IMR-90 (cell line): ENCODE measurements around the gene TMEM38A. TPM values are rescaled to one million over a fixed set of nuclear protein-coding genes. Genes with fewer than 3 reads are reported as not detected.

ENCODE experiments used
- ATAC-seq: fragments of 200-7000 bp; cut with Tn5 transposase; 2 replicates; pipeline ENCODE4 v1.9.1; 2020; ENCODE audit warnings: low read depth, mild to moderate bottlenecking, moderate library complexity
- BruUV-seq: library from RNA; stranded (reverse); fragments of 400-500 nt; replicated peaks from 2 replicates; lab custom pipeline; 2021; lab: Mats Ljungman, UMichigan
- CTCF ChIA-PET: fragments of 300-600 bp; formaldehyde crosslinking; extraction: SDS; loops from one replicate; lab custom pipeline; 2021; ENCODE audit warnings: antibody characterized with exemption; lab: Yijun Ruan, JAX
- POLR2A ChIA-PET: fragments of 300-600 bp; sonication (Branson Sonifier 250); formaldehyde crosslinking; loops from one replicate; lab custom pipeline; 2022; ENCODE audit warnings: antibody characterized with exemption; ENCODE audit not compliant: unreplicated experiment; lab: Charles Lee
- DNase-seq: peaks from one replicate; pipeline ENCODE4 v3.0.0; 2013
- H2AFZ ChIP-seq: replicated peaks from 2 replicates; pipeline ENCODE3; 2013; ENCODE audit warnings: low read length, mild to moderate bottlenecking; ENCODE audit not compliant: poor library complexity
- H2AK5ac ChIP-seq: 2 replicates; pipeline ENCODE4 v1.6.1; 2013; ENCODE audit warnings: low read depth, low read length, inconsistent platforms
- H2AK9ac ChIP-seq: replicated peaks from 2 replicates; pipeline ENCODE3; 2013; ENCODE audit warnings: mild to moderate bottlenecking, low read depth, low read length, moderate library complexity; ENCODE audit not compliant: poor library complexity
- H2BK120ac ChIP-seq: 2 replicates; pipeline ENCODE4 v1.6.1; 2013; ENCODE audit warnings: low read depth, low read length, inconsistent platforms
- H2BK15ac ChIP-seq: 3 replicates; pipeline ENCODE4 v1.6.1; 2013; ENCODE audit warnings: low read depth, low read length, inconsistent platforms
- H2BK20ac ChIP-seq: 2 replicates; pipeline ENCODE4 v1.6.1; 2013; ENCODE audit warnings: low read depth, mild to moderate bottlenecking, inconsistent platforms, low read length, moderate library complexity
- H2BK5ac ChIP-seq: 2 replicates; pipeline ENCODE4 v1.6.1; 2013; ENCODE audit warnings: mild to moderate bottlenecking, low read depth, low read length, inconsistent platforms; ENCODE audit not compliant: poor library complexity, severe bottlenecking
- H3K14ac ChIP-seq: replicated peaks from 2 replicates; pipeline ENCODE4 v1.6.1; 2013; ENCODE audit warnings: low read depth, low read length, inconsistent platforms
- H3K18ac ChIP-seq: 2 replicates; pipeline ENCODE4 v1.6.1; 2013; ENCODE audit warnings: low read depth, low read length, control low read depth
- H3K23ac ChIP-seq: 2 replicates; pipeline ENCODE4 v1.6.1; 2013; ENCODE audit warnings: low read depth, low read length, inconsistent platforms
- H3K27ac ChIP-seq: 2 replicates; pipeline ENCODE4 v1.5.1; 2013; ENCODE audit warnings: mild to moderate bottlenecking, control low read depth, low read length; ENCODE audit not compliant: insufficient read depth
- H3K27me3 ChIP-seq: 2 replicates; pipeline ENCODE4 v1.6.1; 2013; ENCODE audit warnings: low read length; ENCODE audit not compliant: control insufficient read depth, insufficient read depth
- H3K36me3 ChIP-seq: 2 replicates; pipeline ENCODE4 v1.6.1; 2013; ENCODE audit warnings: low read length, mixed read lengths; ENCODE audit not compliant: control insufficient read depth, insufficient read depth
- H3K4ac ChIP-seq: 2 replicates; pipeline ENCODE4 v1.6.1; 2013; ENCODE audit warnings: low read depth, low read length, inconsistent platforms
- H3K4me1 ChIP-seq: 2 replicates; pipeline ENCODE4 v1.6.1; 2013; ENCODE audit warnings: low read length, mixed read lengths; ENCODE audit not compliant: control insufficient read depth, insufficient read depth
- H3K4me2 ChIP-seq: 2 replicates; pipeline ENCODE4 v1.6.1; 2013; ENCODE audit warnings: low read depth, mild to moderate bottlenecking, control low read depth, low read length, moderate library complexity
- H3K4me3 ChIP-seq: 2 replicates; pipeline ENCODE4 v1.5.1; 2013; ENCODE audit warnings: low read depth, mild to moderate bottlenecking, control low read depth, low read length, moderate library complexity; ENCODE audit not compliant: insufficient read depth
- H3K56ac ChIP-seq: 2 replicates; pipeline ENCODE4 v1.6.1; 2013; ENCODE audit warnings: low read length, inconsistent platforms; ENCODE audit not compliant: insufficient read depth; ENCODE audit errors: extremely low read depth
- H3K79me1 ChIP-seq, 2 experiments: 2 replicates each; pipeline ENCODE4 v1.6.1; 2013; ENCODE audit warnings: low read length in 2 of 2, inconsistent platforms in 1 of 2, low read depth in 1 of 2
- H3K9ac ChIP-seq: 2 replicates; pipeline ENCODE4 v1.6.1; 2013; ENCODE audit warnings: low read depth, low read length, control low read depth
- H3K9me1 ChIP-seq: 2 replicates; pipeline ENCODE4 v1.6.1; 2013; ENCODE audit warnings: low read length, inconsistent platforms; ENCODE audit not compliant: insufficient read depth
- H3K9me3 ChIP-seq: 2 replicates; pipeline ENCODE4 v1.6.1; 2013; ENCODE audit warnings: low read length; ENCODE audit not compliant: control insufficient read depth, insufficient read depth
- H4K20me1 ChIP-seq: 2 replicates; pipeline ENCODE4 v1.6.1; 2013; ENCODE audit warnings: low read length, inconsistent platforms; ENCODE audit not compliant: insufficient read depth
- H4K5ac ChIP-seq: 2 replicates; pipeline ENCODE4 v1.6.1; 2013; ENCODE audit warnings: mild to moderate bottlenecking, low read depth, low read length, control low read depth
- H4K8ac ChIP-seq, 2 experiments: 2 replicates each; pipeline ENCODE4 v1.6.1; 2013; ENCODE audit warnings: low read depth in 2 of 2, low read length in 2 of 2, control low read depth in 1 of 2, inconsistent platforms in 1 of 2
- H4K91ac ChIP-seq: 2 replicates; pipeline ENCODE4 v1.6.1; 2013; ENCODE audit warnings: low read depth, low read length, inconsistent platforms; ENCODE audit not compliant: insufficient read depth
- BHLHE40 ChIP-seq: fragments of 150-350 bp; IDR thresholded peaks from 2 replicates; pipeline ENCODE4 v1.6.1; 2016; ENCODE audit warnings: mild to moderate bottlenecking, low read depth, low read length
- CEBPB ChIP-seq: IDR thresholded peaks from 2 replicates; pipeline ENCODE4 v1.6.1; 2012; ENCODE audit warnings: low read depth, low read length, improper control_type of control experiment
- CHD1 ChIP-seq: IDR thresholded peaks from 2 replicates; pipeline ENCODE4 v1.6.1; 2012; ENCODE audit warnings: low read depth, low read length, improper control_type of control experiment
- FOS ChIP-seq: fragments of 150-350 bp; IDR thresholded peaks from 2 replicates; pipeline ENCODE4 v1.6.1; 2016; ENCODE audit warnings: low read depth, low read length
- MAFK ChIP-seq: IDR thresholded peaks from 2 replicates; pipeline ENCODE4 v1.6.1; 2012; ENCODE audit warnings: low read depth, low read length, improper control_type of control experiment
- MAZ ChIP-seq: IDR thresholded peaks from 2 replicates; pipeline ENCODE4 v1.6.1; 2012; ENCODE audit warnings: low read depth, mild to moderate bottlenecking, low read length, improper control_type of control experiment, moderate library complexity, borderline replicate concordance
- MXI1 ChIP-seq: IDR thresholded peaks from 2 replicates; pipeline ENCODE4 v1.6.1; 2012; ENCODE audit warnings: low read depth, mild to moderate bottlenecking, low read length, moderate library complexity, borderline replicate concordance
- NFE2L2 ChIP-seq: fragments of 150-350 bp; IDR thresholded peaks from 2 replicates; pipeline ENCODE4 v1.6.1; 2016; ENCODE audit warnings: low read depth, mild to moderate bottlenecking, low read length
- POLR2A ChIP-seq: IDR thresholded peaks from 2 replicates; pipeline ENCODE4 v1.6.1; 2012; ENCODE audit warnings: mild to moderate bottlenecking, low read depth, low read length
- RAD21 ChIP-seq: IDR thresholded peaks from 2 replicates; pipeline ENCODE4 v1.6.1; 2012; ENCODE audit warnings: low read length, improper control_type of control experiment
- RCOR1 ChIP-seq: IDR thresholded peaks from 2 replicates; pipeline ENCODE4 v1.6.1; 2012; ENCODE audit warnings: mild to moderate bottlenecking, low read length, improper control_type of control experiment; ENCODE audit not compliant: insufficient replicate concordance
- RFX5 ChIP-seq: IDR thresholded peaks from 2 replicates; pipeline ENCODE4 v1.8.0; 2012; ENCODE audit warnings: low read depth, mild to moderate bottlenecking, low read length, moderate library complexity
- SMC3 ChIP-seq: fragments of 150-350 bp; IDR thresholded peaks from 2 replicates; pipeline ENCODE4 v1.6.1; 2016; ENCODE audit warnings: low read depth, mild to moderate bottlenecking, antibody characterized with exemption, low read length, moderate library complexity
- WGBS, 2 experiments: methylation state at CpG; one replicate each; pipeline versions ENCODE4 v1.1.5 to v1.1.7; 2013; ENCODE audit warnings: missing lambda C conversion rate in 2 of 2; ENCODE audit not compliant: insufficient read length in 1 of 2; ENCODE audit errors: extremely low coverage in 2 of 2; 5-methylcytosine and 5-hydroxymethylcytosine counted together
- dilution Hi-C: fragments of 300-500 bp; cut with HindIII; formaldehyde crosslinking; loops from one replicate; pipeline ENCODE4 v1.14.3; 2018; ENCODE audit warnings: low sequenced_read_pairs; ENCODE audit not compliant: unreplicated experiment
- in situ Hi-C: fragments of 300-500 bp; cut with MboI; formaldehyde crosslinking; loops from 3 replicates; pipeline ENCODE4 v1.14.3; 2019; ENCODE audit warnings: low sequenced_read_pairs, inconsistent platforms, mixed read lengths
- intact Hi-C: fragments of 100-400 bp; cut with micrococcal nuclease; formaldehyde crosslinking; loops from 2 replicates; pipeline ENCODE4 v1.10.0; 2022
- polyA plus RNA-seq, 3 experiments: library from polyadenylated mRNA; depleted of rRNA; stranded (reverse); fragments of >200 nt; gene quantifications; 2 replicates each; pipeline ENCODE4 v1.2.3, GENCODE V29; 2012; ENCODE audit warnings: low replicate concordance in 1 of 3
- total RNA-seq: library from RNA; depleted of rRNA; stranded (reverse); fragments of >200 nt; gene quantifications from 2 replicates; pipeline ENCODE4 v1.2.3, GENCODE V29; 2012
- TF ChIP-seq, protein P1 (sequence below): fragments of 150-350 bp; IDR thresholded peaks from 2 replicates; pipeline ENCODE4 v1.6.1; 2017; ENCODE audit warnings: mild to moderate bottlenecking, antibody characterized with exemption, low read length, low read depth
- TF ChIP-seq, protein P2 (sequence below): fragments of 150-350 bp; IDR thresholded peaks from 2 replicates; pipeline ENCODE4 v1.6.1; 2016; ENCODE audit warnings: low read depth, mild to moderate bottlenecking, low read length, moderate library complexity, borderline replicate concordance
- TF ChIP-seq, protein P3 (sequence below): conservative IDR thresholded peaks from 2 replicates; pipeline ENCODE4 v1.5.1; 2012; ENCODE audit warnings: mild to moderate bottlenecking, low read depth, low read length, improper control_type of control experiment

TMEM38A gene
- total and polyA plus RNA-seq, 2 of the 4 experiments (the other 2 are of a cell fraction) = 1.3 to 2.0 TPM

DNA sequence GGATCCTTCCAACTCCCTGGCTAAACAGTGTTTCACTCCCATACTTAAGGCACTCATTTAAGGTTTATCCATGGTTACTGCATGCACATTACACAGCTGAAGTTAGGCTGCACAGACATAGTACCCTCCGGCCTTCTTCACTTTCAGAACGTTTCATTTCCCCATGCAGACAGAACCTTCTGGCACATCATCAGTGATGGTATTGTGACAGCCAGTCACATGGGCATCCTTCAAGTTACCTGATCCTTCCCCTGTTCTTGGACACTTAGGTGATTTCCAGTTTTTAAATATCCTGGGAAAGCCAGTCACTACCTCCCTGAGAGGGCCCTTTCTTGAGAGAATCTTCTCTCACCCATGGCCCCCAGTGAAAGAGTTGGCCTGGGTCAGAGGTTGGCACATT, 10.1 kb upstream of the TMEM38A start:
- DNase-seq (no peak), ATAC-seq (no peak)
- H3K9ac ChIP-seq = no peak overlapping the region
- H3K27me3 ChIP-seq = no peaks in the 10 kb centered on the region
- no peak overlapping the region for H3K14ac ChIP-seq
- H3K56ac ChIP-seq = no peak overlapping the region
- no peak overlapping the region for H2AK5ac ChIP-seq
- no peak overlapping the region for H2BK120ac ChIP-seq
- H4K91ac ChIP-seq = no peak overlapping the region
- no peak overlapping the region for H2AFZ ChIP-seq
- H4K5ac ChIP-seq = no peak overlapping the region
- H3K23ac ChIP-seq = no peak overlapping the region; the same call in 1 of the 2 replicates
- H3K36me3 ChIP-seq = peaks cover 57% of the 10 kb centered on the region
- no peaks in the 10 kb centered on the region for H3K9me3 ChIP-seq
- H4K20me1 ChIP-seq = peaks cover 21% of the 10 kb centered on the region; the same call in 1 of the 2 replicates
- ChIA-PET CTCF (no interaction called here), POLR2A (no interaction called here)
- TF ChIP-seq RCOR1 = no peak
- no peak for TF ChIP-seq POLR2A
- TF ChIP-seq, protein P1, sequence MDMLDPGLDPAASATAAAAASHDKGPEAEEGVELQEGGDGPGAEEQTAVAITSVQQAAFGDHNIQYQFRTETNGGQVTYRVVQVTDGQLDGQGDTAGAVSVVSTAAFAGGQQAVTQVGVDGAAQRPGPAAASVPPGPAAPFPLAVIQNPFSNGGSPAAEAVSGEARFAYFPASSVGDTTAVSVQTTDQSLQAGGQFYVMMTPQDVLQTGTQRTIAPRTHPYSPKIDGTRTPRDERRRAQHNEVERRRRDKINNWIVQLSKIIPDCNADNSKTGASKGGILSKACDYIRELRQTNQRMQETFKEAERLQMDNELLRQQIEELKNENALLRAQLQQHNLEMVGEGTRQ = no peak
- no peak for TF ChIP-seq CEBPB
- TF ChIP-seq RFX5 = no peak
- TF ChIP-seq NFE2L2 = no peak
- TF ChIP-seq, protein P2, sequence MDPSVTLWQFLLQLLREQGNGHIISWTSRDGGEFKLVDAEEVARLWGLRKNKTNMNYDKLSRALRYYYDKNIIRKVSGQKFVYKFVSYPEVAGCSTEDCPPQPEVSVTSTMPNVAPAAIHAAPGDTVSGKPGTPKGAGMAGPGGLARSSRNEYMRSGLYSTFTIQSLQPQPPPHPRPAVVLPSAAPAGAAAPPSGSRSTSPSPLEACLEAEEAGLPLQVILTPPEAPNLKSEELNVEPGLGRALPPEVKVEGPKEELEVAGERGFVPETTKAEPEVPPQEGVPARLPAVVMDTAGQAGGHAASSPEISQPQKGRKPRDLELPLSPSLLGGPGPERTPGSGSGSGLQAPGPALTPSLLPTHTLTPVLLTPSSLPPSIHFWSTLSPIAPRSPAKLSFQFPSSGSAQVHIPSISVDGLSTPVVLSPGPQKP = no peak
- no peak for TF ChIP-seq CHD1
- TF ChIP-seq RAD21 = no peak
- TF ChIP-seq MAZ = no peak
- TF ChIP-seq SMC3 = no peak
- TF ChIP-seq BHLHE40 = no peak
- no peak for TF ChIP-seq MAFK
- TF ChIP-seq FOS = no peak
- TF ChIP-seq, protein P3, sequence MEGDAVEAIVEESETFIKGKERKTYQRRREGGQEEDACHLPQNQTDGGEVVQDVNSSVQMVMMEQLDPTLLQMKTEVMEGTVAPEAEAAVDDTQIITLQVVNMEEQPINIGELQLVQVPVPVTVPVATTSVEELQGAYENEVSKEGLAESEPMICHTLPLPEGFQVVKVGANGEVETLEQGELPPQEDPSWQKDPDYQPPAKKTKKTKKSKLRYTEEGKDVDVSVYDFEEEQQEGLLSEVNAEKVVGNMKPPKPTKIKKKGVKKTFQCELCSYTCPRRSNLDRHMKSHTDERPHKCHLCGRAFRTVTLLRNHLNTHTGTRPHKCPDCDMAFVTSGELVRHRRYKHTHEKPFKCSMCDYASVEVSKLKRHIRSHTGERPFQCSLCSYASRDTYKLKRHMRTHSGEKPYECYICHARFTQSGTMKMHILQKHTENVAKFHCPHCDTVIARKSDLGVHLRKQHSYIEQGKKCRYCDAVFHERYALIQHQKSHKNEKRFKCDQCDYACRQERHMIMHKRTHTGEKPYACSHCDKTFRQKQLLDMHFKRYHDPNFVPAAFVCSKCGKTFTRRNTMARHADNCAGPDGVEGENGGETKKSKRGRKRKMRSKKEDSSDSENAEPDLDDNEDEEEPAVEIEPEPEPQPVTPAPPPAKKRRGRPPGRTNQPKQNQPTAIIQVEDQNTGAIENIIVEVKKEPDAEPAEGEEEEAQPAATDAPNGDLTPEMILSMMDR = no peak
- no peak for TF ChIP-seq MXI1
- in situ Hi-C loops (no loop called here), intact Hi-C loops (no loop called here), dilution Hi-C loops (no loop called here)
- no peak overlapping the region for H3K4me3 ChIP-seq
- no peak overlapping the region for H2BK15ac ChIP-seq
- 80% methylated on average over 2 of the region's 2 CpGs; no CpG with 5 or more reads in 1 of the 2 experiments for WGBS, 2 experiments
- H2AK9ac ChIP-seq = no peak overlapping the region
- no peak overlapping the region for H4K8ac ChIP-seq
- H2BK5ac ChIP-seq = no peak overlapping the region
- H3K27ac ChIP-seq = no peak overlapping the region
- BruUV-seq = no TSS peak
- H3K4me2 ChIP-seq = no peak overlapping the region
- no peak overlapping the region for H3K4ac ChIP-seq
- H2BK20ac ChIP-seq = no peak overlapping the region
- H3K79me1 ChIP-seq = peaks cover 39 to 51% of the 10 kb centered on the region in 2 experiments
- H3K18ac ChIP-seq = no peak overlapping the region
- H3K4me1 ChIP-seq = no peaks in the 10 kb centered on the region
- H3K9me1 ChIP-seq = peaks cover 19% of the 10 kb centered on the region
